Amygdala (tissue), 56 donors: ENCODE data around the gene ZNF431.
"Not testable (repeated sequence)": the region's sequence is repeated elsewhere in the genome, so short reads cannot be mapped to it uniquely, and the experiment has no call there.

Experiments
- DNase-seq, 56 donors: peaks; one replicate each; lab custom pipeline; 2025; lab: John Stamatoyannopoulos, UW

Gene ZNF431

DNA sequence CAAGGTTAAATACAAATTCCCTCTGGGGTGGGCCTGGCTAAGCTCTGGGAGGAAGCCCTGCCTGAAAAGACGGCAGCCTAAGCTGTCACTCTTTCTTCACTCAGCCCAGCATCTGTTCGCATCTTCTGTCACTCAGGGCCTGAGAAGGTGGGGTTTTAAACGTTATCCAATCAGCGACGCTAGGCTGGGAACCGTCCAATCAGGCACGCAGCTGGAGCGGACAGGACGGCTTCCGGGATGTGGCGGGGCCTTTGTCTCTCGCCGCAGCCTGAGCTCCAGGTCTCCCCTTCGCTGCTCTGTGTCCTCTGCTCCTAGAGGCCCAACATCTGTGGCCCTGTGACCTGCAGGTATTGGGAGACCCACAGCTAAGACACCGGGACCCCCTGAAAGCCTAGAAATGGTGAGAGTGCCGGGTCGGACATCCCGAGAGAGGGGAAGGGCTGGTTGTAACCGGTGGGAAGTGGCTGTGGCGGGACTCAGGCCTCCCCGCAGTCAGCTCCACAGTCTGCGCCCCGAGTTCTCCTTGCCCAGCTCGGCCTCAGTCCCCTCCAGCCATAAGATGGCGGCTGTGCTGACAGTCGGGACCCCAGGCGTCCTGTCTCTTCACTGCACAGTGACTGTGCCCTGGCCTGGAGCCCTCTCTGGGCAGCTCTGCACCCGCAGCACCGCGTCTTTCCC lies at the start of gene ZNF431:
Gene ZNF431, plus strand, starts transcription at position 254 of the 678 bp plus-strand sequence. Its CDS starts 144 bp downstream, at position 398.
- peak; percentile 63 to 96 (median 89) for DNase-seq

DNA sequence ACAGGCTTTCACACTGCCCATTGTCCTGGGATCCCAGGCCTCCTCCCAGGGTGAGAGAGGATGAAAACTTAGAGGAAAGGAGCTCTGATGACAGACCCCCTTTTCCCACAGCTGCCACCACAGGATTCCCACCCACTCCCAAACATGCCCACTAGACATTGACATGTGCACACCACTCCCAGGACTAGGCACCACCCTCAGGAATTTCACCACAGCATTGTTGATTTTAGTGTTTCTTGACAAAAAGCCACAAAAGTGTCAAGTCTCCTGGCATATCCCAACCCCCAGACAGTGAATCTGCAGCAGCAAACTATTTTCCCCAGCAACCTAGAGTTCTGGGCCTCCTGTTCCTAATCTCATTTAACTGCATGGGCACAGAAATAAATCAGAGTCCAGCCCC lies 49.7 kb upstream of the ZNF431 start:
- DNase-seq, result no peak

DNA sequence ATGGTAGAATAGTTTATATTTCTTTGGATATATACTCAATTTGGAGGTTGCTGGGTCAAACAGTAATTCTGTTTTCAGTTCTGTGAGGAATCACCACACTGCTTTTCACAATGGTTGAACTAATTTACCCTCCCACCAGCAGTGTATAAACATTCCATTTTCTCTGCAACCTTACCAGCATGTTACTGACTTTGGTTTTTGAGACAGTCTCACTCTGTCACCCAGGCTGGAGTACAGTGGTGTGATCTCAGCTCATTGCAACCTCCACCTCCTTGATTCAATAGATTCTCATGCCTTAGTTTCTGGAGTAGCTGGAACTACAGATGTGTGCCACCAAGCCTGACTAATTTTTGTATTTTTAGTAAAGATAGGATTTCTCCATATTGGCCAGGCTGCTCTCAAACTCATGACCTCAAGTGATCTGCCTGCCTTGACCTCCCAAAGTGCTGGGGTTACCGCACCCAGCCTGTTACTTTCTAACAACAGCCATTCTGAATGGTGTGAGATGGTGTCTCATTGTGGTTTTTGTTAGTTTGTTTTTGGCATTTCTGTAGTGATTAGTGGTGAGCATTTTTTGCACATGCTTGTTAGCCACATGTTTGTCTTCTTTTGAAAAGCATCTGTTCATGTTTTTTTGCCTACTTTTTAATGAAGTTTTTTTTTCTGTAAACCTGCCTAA lies 47.4 kb upstream of the ZNF431 start:
- DNase-seq, result no peak

- DNase-seq, result no peak
Observed at GRCh38 chr19:21098291-21098690, 43.5 kb upstream of the ZNF431 start.

DNA sequence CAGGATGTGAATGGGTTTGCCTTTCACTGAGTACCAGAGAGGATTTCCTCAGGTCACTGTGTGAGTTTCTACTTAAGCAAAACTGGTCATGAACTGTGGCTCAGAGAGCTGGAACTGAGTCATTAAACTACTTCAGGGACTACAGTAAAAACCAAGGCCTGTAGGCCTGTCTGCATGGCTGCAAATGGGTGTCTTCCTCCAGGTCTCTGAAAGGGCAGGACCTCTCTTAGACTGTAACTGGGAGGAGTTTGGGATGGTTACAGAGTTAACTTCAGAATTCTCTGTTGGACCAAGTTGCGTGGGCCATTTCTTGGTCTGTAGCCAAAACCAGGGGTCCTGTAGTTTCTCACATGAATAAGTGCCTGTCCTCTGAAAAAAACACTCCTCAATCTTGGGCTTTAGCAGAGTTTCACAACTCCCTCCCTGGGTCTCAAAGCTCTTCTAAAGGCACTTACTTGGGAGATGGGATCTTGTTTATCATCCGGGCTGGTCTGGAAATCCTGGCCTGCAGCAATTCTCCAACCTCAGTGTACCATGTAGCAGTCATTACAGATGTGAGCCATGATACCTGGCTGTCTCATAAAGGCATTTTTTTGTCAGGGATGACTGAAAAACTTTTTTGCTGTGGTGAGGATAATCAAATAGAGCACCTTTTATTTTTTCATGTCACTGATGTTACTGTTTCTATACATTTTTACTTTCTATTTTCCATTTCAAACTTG lies 40.2 kb upstream of the ZNF431 start:
- no peak for DNase-seq

DNA sequence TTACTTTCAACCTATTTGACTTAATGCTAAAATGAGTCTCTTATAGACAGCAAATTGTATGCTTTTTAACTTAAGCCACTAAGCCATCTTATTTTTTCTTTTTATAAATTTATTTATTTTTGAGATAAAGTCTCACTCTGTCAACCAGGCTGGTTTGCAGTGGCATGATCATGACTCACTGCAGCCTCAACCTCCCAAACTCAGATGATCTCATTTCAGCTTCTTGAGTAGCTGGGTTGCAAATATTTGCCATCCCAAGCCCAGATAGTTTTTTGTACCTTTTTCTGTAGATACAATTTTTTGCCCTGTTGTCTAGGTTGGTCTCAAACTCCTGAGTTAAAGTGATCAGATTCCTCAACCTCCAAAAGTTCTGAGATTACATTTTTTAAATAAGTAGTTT lies 32.7 kb upstream of the ZNF431 start:
- DNase-seq, result no peak

- no peak for DNase-seq
Observed at GRCh38 chr19:21110183-21110582, 31.7 kb upstream of the ZNF431 start.

DNA sequence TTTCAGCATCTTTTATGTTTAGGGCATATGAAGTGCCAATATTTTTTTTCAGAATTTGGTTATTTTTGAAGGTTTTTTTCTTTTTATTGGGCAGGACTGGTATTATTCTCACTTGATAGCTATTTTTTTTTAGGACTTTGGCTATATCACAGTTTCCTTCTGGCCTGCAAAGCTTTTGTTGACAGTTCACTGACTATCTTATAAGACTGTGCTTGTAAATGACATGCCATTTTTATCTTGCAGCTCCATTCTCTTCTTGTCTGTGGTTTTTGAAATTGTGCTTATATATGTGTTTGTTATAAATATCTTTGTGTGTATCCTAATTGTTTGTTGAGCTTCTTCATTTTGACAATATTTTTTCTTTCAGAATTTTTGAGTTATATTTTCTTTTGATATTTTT lies 26.4 kb upstream of the ZNF431 start:
- DNase-seq, result no peak

GRCh38 chr19:21117041-21117907 lies 24.6 kb upstream of the ZNF431 start:
- no peak for DNase-seq

DNA sequence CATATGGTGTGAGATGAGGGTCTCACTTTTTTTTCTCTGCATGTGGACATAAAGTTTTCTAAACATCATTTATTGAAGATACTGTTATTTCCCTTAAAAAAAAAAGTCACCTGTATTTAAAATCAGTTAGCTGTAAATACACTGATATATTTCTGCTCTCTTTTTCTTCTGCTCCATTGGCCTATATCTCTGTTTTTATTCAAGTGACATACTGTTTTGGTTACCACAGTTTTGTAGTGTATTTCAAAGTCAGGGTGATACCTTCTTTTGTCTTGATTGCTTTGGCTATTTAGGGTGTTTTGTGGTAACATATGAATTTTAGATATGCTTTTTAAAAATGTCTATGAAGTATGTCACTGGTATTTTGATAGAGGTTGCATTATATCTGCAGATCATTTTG lies 15.8 kb upstream of the ZNF431 start:
- no peak for DNase-seq

DNA sequence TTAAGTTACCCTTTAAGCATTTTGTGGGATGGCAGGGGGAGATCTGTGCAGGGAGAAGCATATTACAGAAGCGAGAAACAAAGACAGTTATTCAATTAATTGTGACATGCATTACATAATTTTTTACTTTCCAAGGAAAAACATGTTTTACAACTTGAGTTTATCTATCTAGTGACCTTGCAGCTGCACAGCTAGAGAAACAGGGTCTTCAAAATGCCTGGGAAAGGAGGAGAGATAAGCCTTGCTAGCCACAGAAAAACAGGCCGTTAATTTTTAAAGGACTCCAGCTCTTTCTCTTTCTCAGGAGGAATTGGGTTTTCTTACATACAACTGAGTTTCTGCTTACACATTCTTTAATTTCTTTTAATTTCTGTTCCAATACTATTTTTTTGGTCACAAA lies 14.8 kb upstream of the ZNF431 start:
- no peak for DNase-seq

DNA sequence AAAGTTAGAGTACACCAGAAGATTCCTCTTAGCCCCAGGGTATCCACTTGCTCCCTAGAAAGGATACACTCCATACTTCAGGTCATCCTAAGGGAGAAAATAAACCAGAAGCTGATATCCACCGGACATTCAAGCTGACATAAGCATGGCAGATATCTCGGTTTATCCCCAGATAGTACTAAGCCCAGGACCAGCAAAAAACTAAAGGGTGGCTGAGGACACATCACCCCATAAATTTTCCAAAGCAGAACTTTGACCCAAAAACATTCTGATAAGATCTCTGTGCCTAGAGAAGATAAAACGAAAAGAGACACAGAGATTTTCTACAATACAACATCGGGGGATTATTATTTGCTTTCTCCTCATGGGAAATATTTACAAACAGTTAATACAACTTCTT lies 13.9 kb upstream of the ZNF431 start:
- DNase-seq, result no peak

GRCh38 chr19:21128901-21129698 lies 12.7 kb upstream of the ZNF431 start:
- DNase-seq, result no peak

DNA sequence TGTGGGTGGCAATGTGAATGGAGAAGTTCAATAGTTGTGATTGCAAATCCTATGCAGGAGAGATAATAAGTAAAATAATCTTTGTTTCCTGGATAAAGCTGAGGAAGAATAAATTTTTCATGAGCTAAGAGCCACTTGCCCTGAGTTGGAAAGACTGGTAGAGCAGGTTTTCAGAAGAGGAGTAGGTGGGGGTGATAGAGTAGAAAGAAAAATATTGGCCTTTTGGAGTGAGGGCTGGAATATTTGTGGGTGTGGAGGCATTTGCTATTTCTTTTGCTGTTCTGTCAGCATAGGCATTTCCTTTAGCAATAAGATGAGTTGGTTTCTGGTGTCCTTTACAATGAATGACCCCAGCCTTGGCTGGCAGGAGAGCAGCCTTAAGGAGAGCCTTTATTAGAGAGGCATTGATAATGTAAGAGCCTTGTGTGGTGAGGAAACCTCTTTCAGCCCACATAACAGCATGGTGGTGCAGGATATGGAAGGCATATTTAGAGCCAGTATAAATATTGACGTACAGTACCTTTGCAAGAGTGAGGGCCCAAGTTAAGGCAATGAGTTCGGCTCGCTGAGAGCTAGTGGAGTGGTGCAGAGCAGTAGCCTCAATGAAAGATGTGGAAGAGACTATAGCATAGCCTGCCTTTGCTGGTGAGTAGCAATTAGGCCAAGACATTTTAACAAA lies 11.6 kb upstream of the ZNF431 start:
- no peak for DNase-seq

DNA sequence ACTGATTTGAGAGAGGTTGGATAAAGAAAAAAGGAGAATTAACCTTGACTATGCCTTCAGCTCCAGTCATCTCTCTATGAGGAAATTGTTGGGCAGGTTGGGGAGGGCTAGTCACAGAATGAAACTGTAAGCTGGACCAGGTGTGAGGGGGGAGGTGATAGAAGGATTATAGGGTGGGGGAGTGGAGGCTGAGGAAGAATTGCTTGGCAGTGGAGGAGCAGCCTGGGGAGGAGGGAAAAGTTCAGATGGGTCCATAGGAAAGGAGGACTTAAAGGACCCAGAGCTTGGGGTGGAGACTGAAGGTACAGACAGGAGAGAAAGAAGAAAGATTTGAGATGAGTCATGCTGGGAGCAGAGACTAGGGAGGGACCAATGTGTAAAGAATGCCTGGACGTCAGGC lies 8.2 kb upstream of the ZNF431 start:
- no peak for DNase-seq

DNA sequence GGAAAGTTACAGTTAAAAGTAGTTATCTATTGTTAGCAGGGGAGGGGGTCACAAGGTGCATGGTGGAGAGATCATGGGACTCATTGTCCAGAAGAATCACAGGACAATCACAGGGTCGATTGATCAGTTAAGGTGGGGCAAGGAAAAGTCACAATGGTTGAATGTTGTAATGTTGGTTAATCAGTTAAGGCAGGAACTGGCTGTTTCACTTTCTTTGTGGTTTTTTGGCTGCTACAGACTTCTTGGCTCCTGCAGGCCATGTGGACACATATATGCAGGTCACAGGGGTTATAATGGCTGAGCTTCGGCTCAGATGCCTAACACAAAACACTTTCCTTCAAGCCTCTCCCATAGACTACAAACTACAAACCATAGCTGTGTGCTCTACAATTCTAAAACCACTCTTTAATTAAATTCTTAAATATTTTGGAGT lies 6.9 kb upstream of the ZNF431 start:
- DNase-seq, result no peak

DNA sequence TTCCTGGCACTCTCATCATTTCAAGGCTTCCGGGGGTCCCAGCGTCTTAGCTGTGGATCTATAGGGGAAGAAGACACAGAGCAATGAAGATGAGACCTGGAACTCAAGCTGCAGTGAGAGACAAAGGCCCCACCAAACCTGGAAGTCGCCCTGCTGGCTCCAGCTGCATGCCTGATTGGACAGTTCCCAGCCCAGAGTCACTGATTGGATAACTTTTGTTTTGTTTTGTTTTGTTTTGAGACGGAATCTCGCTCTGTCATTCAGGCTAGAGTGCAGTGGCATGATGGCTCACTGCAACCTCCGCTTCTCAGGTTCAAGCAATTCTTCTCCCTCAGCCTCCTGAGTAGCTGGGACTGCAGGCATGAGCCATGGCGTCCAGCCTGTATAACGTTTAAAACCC lies 6.4 kb upstream of the ZNF431 start:
- DNase-seq, result no peak

DNA sequence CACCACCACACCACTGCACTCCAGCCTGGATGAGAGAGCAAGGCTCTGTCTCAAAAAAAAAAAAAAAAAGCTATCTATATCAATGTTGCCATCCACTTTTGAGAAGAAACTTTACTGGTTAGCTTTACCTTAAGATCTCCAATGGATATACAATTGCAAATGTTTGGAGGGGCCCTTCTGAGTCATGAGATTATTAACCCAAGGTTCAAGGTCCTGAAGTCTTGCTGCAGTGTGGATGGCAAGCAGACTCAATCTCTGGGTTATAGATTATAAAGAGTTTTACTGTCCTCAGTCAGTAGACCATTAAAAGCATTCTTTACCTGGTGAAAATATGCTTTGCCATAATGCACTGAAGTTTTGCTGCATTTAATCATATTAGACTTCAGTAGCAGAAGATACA lies 3.7 kb upstream of the ZNF431 start:
- DNase-seq, result no peak

DNA sequence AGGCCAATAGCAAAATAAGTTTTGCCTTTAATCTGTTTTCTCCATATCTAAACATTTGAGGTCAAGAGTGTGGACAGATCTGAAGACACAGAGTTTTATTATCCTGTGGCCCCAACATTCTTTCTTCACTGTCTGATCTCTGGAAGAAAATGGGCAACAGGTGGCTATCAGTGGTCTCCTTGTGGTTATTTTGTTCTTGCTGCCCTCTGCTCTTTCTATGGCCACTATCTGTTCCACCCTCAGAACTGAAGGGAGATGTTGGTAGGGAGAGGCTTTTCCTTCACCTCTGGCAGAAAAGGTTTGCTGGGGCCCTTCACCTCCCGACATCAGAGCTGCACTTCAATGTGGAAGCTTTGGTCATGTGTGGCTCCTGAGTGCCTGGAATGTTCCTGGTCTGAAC lies 834 bp upstream of the ZNF431 start:
- not testable (repeated sequence) for DNase-seq
